ENCODE results near the gene HMG20B.

The HMG20B gene

GRCh38 chr19:3570606-3571011 is 2.1 kb upstream of the HMG20B start:
- no peak for DNase-seq (ENCODE audit: low read depth)
- no peak overlapping the region for H3K4me3 ChIP-seq (ENCODE audit: control insufficient read depth, low read depth, low read length)
- TF ChIP-seq, protein P1, sequence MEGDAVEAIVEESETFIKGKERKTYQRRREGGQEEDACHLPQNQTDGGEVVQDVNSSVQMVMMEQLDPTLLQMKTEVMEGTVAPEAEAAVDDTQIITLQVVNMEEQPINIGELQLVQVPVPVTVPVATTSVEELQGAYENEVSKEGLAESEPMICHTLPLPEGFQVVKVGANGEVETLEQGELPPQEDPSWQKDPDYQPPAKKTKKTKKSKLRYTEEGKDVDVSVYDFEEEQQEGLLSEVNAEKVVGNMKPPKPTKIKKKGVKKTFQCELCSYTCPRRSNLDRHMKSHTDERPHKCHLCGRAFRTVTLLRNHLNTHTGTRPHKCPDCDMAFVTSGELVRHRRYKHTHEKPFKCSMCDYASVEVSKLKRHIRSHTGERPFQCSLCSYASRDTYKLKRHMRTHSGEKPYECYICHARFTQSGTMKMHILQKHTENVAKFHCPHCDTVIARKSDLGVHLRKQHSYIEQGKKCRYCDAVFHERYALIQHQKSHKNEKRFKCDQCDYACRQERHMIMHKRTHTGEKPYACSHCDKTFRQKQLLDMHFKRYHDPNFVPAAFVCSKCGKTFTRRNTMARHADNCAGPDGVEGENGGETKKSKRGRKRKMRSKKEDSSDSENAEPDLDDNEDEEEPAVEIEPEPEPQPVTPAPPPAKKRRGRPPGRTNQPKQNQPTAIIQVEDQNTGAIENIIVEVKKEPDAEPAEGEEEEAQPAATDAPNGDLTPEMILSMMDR (conservative IDR thresholded peaks at IDR 0.05; ENCODE audit: control insufficient read depth, insufficient read depth, low read depth, low read length), result no peak

- TF ChIP-seq, protein P1 (conservative IDR thresholded peaks at IDR 0.05; ENCODE audit: control insufficient read depth, insufficient read depth, low read depth, low read length), result no peak
- peak; percentile 99 for DNase-seq (ENCODE audit: low read depth)
- peak overlapping the region; percentile 73 for H3K4me3 ChIP-seq (ENCODE audit: control insufficient read depth, low read depth, low read length)
These were observed 451 bp upstream of the HMG20B start for GRCh38 chr19:3572132-3572854.

GRCh38 chr19:3573162-3573857 is 566 bp downstream of the HMG20B start:
- TF ChIP-seq, protein P1 (conservative IDR thresholded peaks at IDR 0.05; ENCODE audit: control insufficient read depth, insufficient read depth, low read depth, low read length), result no peak
- no peak for DNase-seq (ENCODE audit: low read depth)
- H3K4me3 ChIP-seq (ENCODE audit: control insufficient read depth, low read depth, low read length), result peak overlapping the region; percentile 85

DNA sequence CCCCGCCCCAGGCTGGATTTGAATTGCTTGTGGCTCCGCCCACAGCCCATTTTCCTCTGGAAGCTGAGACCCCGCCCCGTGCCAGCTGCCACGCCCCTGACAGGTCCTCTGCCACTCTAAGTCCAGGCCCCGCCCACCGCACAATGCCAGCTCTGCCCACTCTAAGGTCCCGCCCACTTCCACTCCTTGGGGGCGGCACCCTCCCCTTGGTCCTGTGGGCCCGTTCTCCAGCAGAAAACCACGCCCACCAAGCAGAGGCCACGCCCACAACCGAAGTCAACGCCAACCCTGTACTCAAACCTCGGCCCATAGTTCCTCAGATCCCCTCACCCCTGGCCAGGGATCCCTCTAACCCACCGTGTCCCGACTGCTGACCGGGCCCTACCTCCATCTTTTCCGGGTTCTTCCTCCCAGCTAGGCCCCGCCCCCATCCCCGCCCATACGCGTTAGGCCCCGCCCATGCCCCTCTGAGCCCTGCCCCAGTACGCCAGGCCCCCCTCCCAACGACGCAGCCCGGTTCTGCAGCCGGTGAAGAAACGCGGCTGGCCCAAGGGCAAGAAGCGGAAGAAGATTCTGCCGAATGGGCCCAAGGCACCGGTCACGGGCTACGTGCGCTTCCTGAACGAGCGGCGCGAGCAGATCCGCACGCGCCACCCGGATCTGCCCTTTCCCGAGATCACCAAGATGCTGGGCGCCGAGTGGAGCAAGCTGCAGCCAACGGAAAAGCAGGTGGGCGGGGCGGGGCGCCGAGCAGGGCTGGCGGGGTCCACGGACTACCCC is 1.3 kb downstream of the HMG20B start:
- TF ChIP-seq, protein P1 (conservative IDR thresholded peaks at IDR 0.05; ENCODE audit: control insufficient read depth, insufficient read depth, low read depth, low read length), result no peak
- DNase-seq (ENCODE audit: low read depth), result peak; percentile 95
- peak overlapping the region; percentile 85 for H3K4me3 ChIP-seq (ENCODE audit: control insufficient read depth, low read depth, low read length)

DNA sequence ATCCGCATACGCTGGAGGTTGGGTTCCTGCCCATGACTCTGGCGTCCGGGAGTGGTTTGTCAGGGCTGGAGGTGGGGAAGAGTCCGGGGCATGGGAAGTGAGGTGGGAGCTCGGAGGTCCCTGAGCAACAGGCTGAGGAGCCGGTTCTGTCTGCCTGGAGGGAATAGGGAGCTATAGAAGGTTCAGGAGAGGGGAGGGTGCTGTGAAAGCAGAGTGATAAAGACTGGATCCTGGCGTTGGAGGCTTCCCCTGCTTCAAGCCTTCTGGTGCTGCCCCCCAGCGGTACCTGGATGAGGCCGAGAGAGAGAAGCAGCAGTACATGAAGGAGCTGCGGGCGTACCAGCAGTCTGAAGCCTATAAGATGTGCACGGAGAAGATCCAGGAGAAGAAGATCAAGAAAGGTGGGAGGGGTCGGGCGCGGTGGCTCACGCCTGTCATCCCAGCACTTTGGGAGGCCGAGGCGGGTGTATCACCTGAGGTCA is 2.6 kb downstream of the HMG20B start:
- TF ChIP-seq, protein P1 (conservative IDR thresholded peaks at IDR 0.05; ENCODE audit: control insufficient read depth, insufficient read depth, low read depth, low read length), result peak; percentile 12
- no peak for DNase-seq (ENCODE audit: low read depth)
- H3K4me3 ChIP-seq (ENCODE audit: control insufficient read depth, low read depth, low read length), result no peak overlapping the region

DNA sequence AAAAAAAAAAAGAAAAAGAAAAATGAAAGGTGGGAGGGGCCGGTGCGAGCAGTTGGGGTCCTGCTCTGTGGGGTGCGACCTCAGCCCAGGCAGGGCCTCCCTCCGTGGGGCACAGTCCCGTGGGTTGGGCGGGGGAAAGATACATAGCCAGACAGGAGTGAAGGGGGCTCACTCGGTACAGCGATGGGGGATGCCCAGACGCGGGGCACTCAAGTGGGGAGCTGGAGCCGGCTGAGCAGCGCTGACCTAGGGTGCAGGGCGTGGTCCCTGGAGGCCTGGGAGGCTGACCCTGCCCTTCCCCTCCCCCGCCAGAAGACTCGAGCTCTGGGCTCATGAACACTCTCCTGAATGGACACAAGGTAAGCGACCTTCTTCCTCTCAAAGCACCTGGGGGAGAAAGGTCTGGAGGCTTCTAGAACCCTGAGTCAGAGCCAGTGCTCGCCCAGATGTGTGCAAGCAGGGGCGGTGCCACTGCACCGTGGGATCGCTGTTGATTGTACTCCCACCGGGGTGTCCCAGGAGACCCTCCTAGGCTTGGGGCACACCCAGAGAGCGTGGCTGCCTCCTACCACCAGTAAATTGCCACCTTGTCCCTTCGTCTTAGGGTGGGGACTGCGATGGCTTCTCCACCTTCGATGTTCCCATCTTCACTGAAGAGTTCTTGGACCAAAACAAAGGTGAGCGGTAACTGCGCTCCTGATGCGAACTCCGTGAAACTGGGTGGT is 3.4 kb downstream of the HMG20B start:
- TF ChIP-seq, protein P1 (conservative IDR thresholded peaks at IDR 0.05; ENCODE audit: control insufficient read depth, insufficient read depth, low read depth, low read length), result no peak
- no peak for DNase-seq (ENCODE audit: low read depth)
- peak overlapping the region; percentile 6 for H3K4me3 ChIP-seq (ENCODE audit: control insufficient read depth, low read depth, low read length)

All from fibroblast of mammary gland (primary cell).